ENCODE measurements around the gene ACSF2. TPM values are rescaled to one million over a fixed set of nuclear protein-coding genes. Genes with fewer than 3 reads are reported as not detected.
A peak's percentile ranks its signal among the peaks of the same experiment; 100 is the strongest.

ACSF2 gene
- total and polyA plus RNA-seq, 7 experiments from 2014 or later = 2.2 to 36.2 (median 20.4) TPM

GRCh38 chr17:50452630-50453300 is 26.7 kb downstream of the ACSF2 start:
- Histone ChIP-seq H3K27me3 (ENCODE audit: control insufficient read depth in 2 of 2, insufficient read depth in 2 of 2, low read length in 2 of 2) (no peaks in the 10 kb centered on the region), H3K9me3 (ENCODE audit: control insufficient read depth in 2 of 3, low read length in 3 of 3) (no peaks in the 10 kb centered on the region), H3K4me3 (ENCODE audit: low read length) (no peak overlapping the region), H3K27ac (ENCODE audit: low read depth, low read length) (no peak overlapping the region), H3K36me3 (ENCODE audit: control insufficient read depth in 2 of 3, insufficient read depth in 3 of 3, low read length in 3 of 3) (no peaks in the 10 kb centered on the region), H3K4me1 (ENCODE audit: control insufficient read depth in 2 of 2, insufficient read depth in 2 of 2, low read length in 2 of 2) (no peaks in the 10 kb centered on the region)
- intact Hi-C loops (cut with micrococcal nuclease) = no loop called here
- Mint-ChIP-seq H3K27ac (peak overlapping the region in 1 of 9 donors; percentile 18), H3K4me1 (peaks cover 0 to 8% (median 0%) of the 10 kb centered on the region in 7 donors), H3K27me3 (no peaks in the 10 kb centered on the region), H3K36me3 (peaks cover 0 to 12% (median 0%) of the 10 kb centered on the region in 5 donors), H3K4me3 (no peak overlapping the region), H3K9me3 (no peaks in the 10 kb centered on the region)
- ATAC-seq = no peak
- ChIA-PET POLR2A (interaction anchor here (0.7 kb wide), 1 partner anchor 80 kb away, joined by 3 read pairs; no protein-coding TSS in a partner anchor), CTCF (no interaction called here)
- no peak for DNase-seq

DNA sequence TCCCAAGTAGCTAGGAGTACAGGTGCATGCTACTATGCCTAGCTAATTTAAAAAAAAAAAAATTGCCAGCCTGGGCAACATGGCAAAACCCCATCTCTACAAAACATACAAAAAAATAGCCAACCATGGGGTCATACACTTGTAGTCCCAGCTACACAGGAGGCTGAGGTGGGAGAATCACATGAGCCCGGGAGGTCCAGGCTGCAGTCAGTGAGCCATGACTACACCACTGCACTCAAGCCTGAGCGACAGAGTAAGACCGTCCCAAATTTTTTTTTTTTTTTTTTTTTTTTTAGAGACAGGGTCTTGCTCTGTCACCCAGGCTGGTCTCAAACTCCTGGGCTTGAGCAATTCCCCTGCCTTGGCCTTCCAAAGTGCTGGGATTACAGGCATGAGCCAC is 27.9 kb downstream of the ACSF2 start:
- ATAC-seq = no peak
- H3K4me1 ChIP-seq (ENCODE audit: control insufficient read depth in 2 of 2, insufficient read depth in 2 of 2, low read length in 2 of 2) = no peaks in the 10 kb centered on the region
- H3K27ac Mint-ChIP-seq = no peak overlapping the region
- no peak overlapping the region for H3K4me3 Mint-ChIP-seq
- peaks cover 0 to 8% (median 0%) of the 10 kb centered on the region in 7 donors for H3K4me1 Mint-ChIP-seq
- no peak overlapping the region for H3K4me3 ChIP-seq (ENCODE audit: low read length)
- H3K36me3 Mint-ChIP-seq = peaks cover 0 to 12% (median 0%) of the 10 kb centered on the region in 5 donors
- no peaks in the 10 kb centered on the region for H3K36me3 ChIP-seq (ENCODE audit: control insufficient read depth in 2 of 3, insufficient read depth in 3 of 3, low read length in 3 of 3)
- H3K27me3 Mint-ChIP-seq = no peaks in the 10 kb centered on the region
- H3K27me3 ChIP-seq (ENCODE audit: control insufficient read depth in 2 of 2, insufficient read depth in 2 of 2, low read length in 2 of 2) = no peaks in the 10 kb centered on the region
- intact Hi-C loops (cut with micrococcal nuclease) = no loop called here
- no peak for DNase-seq
- no peaks in the 10 kb centered on the region for H3K9me3 Mint-ChIP-seq
- H3K9me3 ChIP-seq (ENCODE audit: control insufficient read depth in 2 of 3, low read length in 3 of 3) = no peaks in the 10 kb centered on the region
- ChIA-PET CTCF (no interaction called here), POLR2A (no interaction called here)
- H3K27ac ChIP-seq (ENCODE audit: low read depth, low read length) = no peak overlapping the region

DNA sequence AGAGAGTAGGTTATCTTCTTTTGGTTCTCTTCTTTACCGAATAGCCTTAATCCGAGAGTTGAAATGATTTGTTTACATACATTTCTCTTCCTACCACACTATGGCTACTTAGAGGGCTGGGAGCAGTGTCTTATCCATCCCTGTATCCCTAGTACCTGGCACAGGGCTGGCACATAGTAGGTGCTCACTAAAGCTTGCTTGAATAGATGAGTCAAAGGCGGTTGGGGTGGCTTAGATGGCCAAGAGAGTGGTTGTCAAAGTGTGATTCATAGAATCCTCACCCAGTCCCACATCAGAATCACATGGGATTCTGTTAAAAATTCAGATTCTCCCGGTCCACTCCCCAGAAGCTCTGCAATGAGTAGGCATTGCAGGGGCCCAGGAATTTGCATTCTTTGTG is 31.6 kb downstream of the ACSF2 start:
- H3K27me3 ChIP-seq (ENCODE audit: control insufficient read depth in 2 of 2, insufficient read depth in 2 of 2, low read length in 2 of 2) = no peaks in the 10 kb centered on the region
- H3K4me1 Mint-ChIP-seq = peaks cover 0 to 4% (median 0%) of the 10 kb centered on the region in 7 donors

GRCh38 chr17:50458270-50458669 is 32.3 kb downstream of the ACSF2 start:
- DNase-seq (no peak), ATAC-seq (no peak)
- intact Hi-C loops (cut with micrococcal nuclease) = no loop called here
- CTCF ChIA-PET = no interaction called here
- Mint-ChIP-seq H3K36me3 (peaks cover 0 to 4% (median 0%) of the 10 kb centered on the region in 5 donors), H3K27me3 (no peaks in the 10 kb centered on the region), H3K4me1 (peaks cover 0 to 2% (median 0%) of the 10 kb centered on the region in 7 donors), H3K4me3 (no peak overlapping the region), H3K27ac (no peak overlapping the region), H3K9me3 (no peaks in the 10 kb centered on the region)
- POLR2A ChIA-PET = no interaction called here
- H3K9me3 ChIP-seq (ENCODE audit: control insufficient read depth in 2 of 3, low read length in 3 of 3) = no peaks in the 10 kb centered on the region
- H3K27me3 ChIP-seq (ENCODE audit: control insufficient read depth in 2 of 2, insufficient read depth in 2 of 2, low read length in 2 of 2) = no peaks in the 10 kb centered on the region
- no peaks in the 10 kb centered on the region for H3K36me3 ChIP-seq (ENCODE audit: control insufficient read depth in 2 of 3, insufficient read depth in 3 of 3, low read length in 3 of 3)
- no peak overlapping the region for H3K27ac ChIP-seq (ENCODE audit: low read depth, low read length)
- no peak overlapping the region for H3K4me3 ChIP-seq (ENCODE audit: low read length)
- no peaks in the 10 kb centered on the region for H3K4me1 ChIP-seq (ENCODE audit: control insufficient read depth in 2 of 2, insufficient read depth in 2 of 2, low read length in 2 of 2)

More for the DNA sequence above, 31.6 kb downstream of the ACSF2 start:
- DNase-seq (no peak), ATAC-seq (no peak)
- peaks cover 0 to 4% (median 0%) of the 10 kb centered on the region in 5 donors for H3K36me3 Mint-ChIP-seq
- H3K4me3 ChIP-seq (ENCODE audit: low read length) = no peak overlapping the region
- no peaks in the 10 kb centered on the region for H3K4me1 ChIP-seq (ENCODE audit: control insufficient read depth in 2 of 2, insufficient read depth in 2 of 2, low read length in 2 of 2)
- H3K9me3 Mint-ChIP-seq = no peaks in the 10 kb centered on the region
- ChIA-PET POLR2A (no interaction called here), CTCF (no interaction called here)
- H3K27me3 Mint-ChIP-seq = no peaks in the 10 kb centered on the region
- intact Hi-C loops (cut with micrococcal nuclease) = no loop called here
- no peaks in the 10 kb centered on the region for H3K9me3 ChIP-seq (ENCODE audit: control insufficient read depth in 2 of 3, low read length in 3 of 3)
- H3K36me3 ChIP-seq (ENCODE audit: control insufficient read depth in 2 of 3, insufficient read depth in 3 of 3, low read length in 3 of 3) = no peaks in the 10 kb centered on the region
- H3K27ac ChIP-seq (ENCODE audit: low read depth, low read length) = no peak overlapping the region
- H3K27ac Mint-ChIP-seq = no peak overlapping the region
- H3K4me3 Mint-ChIP-seq = no peak overlapping the region

DNA sequence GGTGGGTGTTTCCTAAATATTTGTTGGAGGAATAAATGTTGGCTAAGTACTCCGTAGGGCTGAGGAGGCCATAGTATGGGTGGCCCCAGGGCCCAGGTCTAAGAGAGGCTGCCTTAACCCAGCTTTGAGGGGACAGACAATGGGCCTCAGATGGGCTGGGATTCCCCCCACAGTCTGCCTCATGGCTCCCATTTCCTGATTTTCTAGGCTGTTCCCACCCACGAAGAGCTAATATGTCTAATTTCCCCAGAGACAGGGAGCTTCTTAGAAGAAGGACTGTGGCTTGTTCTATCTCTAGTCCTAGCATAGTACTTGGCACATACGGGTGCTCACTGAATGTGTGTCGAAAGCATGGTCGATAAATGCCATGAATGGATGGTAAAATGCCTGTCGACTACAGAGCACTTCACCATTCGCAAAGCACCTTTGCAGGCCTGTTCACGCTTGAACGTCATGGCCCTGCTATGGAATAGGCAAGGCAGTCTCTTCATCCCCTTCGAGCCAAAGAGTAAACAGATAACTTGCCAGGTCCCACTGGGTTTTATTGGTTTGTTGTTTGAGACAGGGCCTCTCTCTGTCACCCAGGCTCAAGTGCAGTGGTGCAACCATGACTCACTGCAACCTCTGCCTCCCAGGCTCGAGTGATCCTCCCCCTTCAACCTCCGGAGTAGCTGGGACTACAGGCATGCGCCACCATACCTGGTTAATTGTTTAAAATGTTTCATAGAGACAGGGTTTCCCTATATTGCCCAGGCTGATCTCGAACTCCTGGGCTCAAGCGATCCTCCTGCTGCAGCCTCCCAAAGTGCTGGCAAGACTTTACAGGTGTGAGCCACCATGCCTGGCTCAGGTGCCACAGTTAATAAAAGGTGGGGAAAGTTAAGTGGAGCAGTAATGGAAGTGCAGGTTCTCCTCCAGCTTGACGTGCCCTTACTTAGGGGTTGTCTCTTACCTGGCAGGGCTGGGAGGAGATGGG is 33.0 kb downstream of the ACSF2 start:
- intact Hi-C loops (cut with micrococcal nuclease) = no loop called here
- Histone ChIP-seq H3K36me3 (ENCODE audit: control insufficient read depth in 2 of 3, insufficient read depth in 3 of 3, low read length in 3 of 3) (no peaks in the 10 kb centered on the region), H3K9me3 (ENCODE audit: control insufficient read depth in 2 of 3, low read length in 3 of 3) (no peaks in the 10 kb centered on the region), H3K27ac (ENCODE audit: low read depth, low read length) (no peak overlapping the region), H3K27me3 (ENCODE audit: control insufficient read depth in 2 of 2, insufficient read depth in 2 of 2, low read length in 2 of 2) (no peaks in the 10 kb centered on the region), H3K4me1 (ENCODE audit: control insufficient read depth in 2 of 2, insufficient read depth in 2 of 2, low read length in 2 of 2) (no peaks in the 10 kb centered on the region), H3K4me3 (ENCODE audit: low read length) (no peak overlapping the region)
- ATAC-seq (no peak), DNase-seq (no peak)
- no peaks in the 10 kb centered on the region for H3K9me3 Mint-ChIP-seq
- peaks cover 0 to 4% (median 0%) of the 10 kb centered on the region in 5 donors for H3K36me3 Mint-ChIP-seq
- H3K4me1 Mint-ChIP-seq = peaks cover 0 to 2% (median 0%) of the 10 kb centered on the region in 7 donors
- H3K4me3 Mint-ChIP-seq = no peak overlapping the region
- ChIA-PET CTCF (no interaction called here), POLR2A (no interaction called here)
- no peaks in the 10 kb centered on the region for H3K27me3 Mint-ChIP-seq
- H3K27ac Mint-ChIP-seq = peak overlapping the region in 1 of 9 donors; percentile 28

- DNase-seq (no peak), ATAC-seq (no peak)
- ChIA-PET CTCF (no interaction called here), POLR2A (no interaction called here)
- Histone ChIP-seq H3K4me1 (ENCODE audit: control insufficient read depth in 2 of 2, insufficient read depth in 2 of 2, low read length in 2 of 2) (no peaks in the 10 kb centered on the region), H3K4me3 (ENCODE audit: low read length) (no peak overlapping the region), H3K27ac (ENCODE audit: low read depth, low read length) (no peak overlapping the region), H3K36me3 (ENCODE audit: control insufficient read depth in 2 of 3, insufficient read depth in 3 of 3, low read length in 3 of 3) (no peaks in the 10 kb centered on the region), H3K9me3 (ENCODE audit: control insufficient read depth in 2 of 3, low read length in 3 of 3) (no peaks in the 10 kb centered on the region), H3K27me3 (ENCODE audit: control insufficient read depth in 2 of 2, insufficient read depth in 2 of 2, low read length in 2 of 2) (no peaks in the 10 kb centered on the region)
- intact Hi-C loops (cut with micrococcal nuclease) = no loop called here
- no peak overlapping the region for H3K4me3 Mint-ChIP-seq
- peaks cover 0 to 4% (median 0%) of the 10 kb centered on the region in 5 donors for H3K36me3 Mint-ChIP-seq
- H3K27me3 Mint-ChIP-seq = no peaks in the 10 kb centered on the region
- H3K27ac Mint-ChIP-seq = no peak overlapping the region
- H3K9me3 Mint-ChIP-seq = no peaks in the 10 kb centered on the region
- H3K4me1 Mint-ChIP-seq = peaks cover 0 to 2% (median 0%) of the 10 kb centered on the region in 7 donors
These were observed 33.7 kb downstream of the ACSF2 start for GRCh38 chr17:50459756-50460155.

Data from naive thymus-derived CD4-positive, alpha-beta T cell (primary cell).